Measurements from ENCODE around the gene RREB1.

GRCh38 chr6:7143476-7143974 lies 35.8 kb downstream of the RREB1 start:
- TF ChIP-seq POLR2AphosphoS5 (IDR thresholded peaks at IDR 0.05) (no peak), POLR2A (IDR thresholded peaks at IDR 0.05) (no peak), CTCF (IDR thresholded peaks at IDR 0.05) (peak in 2 of 5 experiments; percentile 17 to 26)

All from transverse colon (tissue), 4 donors.